Hematopoietic multipotent progenitor cell treated with erythropoietin and hydrocortisone succinate and interleukin-3 and kit ligand, for 8 days (in vitro differentiated cells): ENCODE results near the gene MTIF2.
"Not testable (repeated sequence)": the region's sequence is repeated elsewhere in the genome, so short reads cannot be mapped to it uniquely, and the experiment has no call there.

Source experiments
- DNase-seq: peaks from one replicate; pipeline ENCODE4 v3.0.0-alpha.2; 2015

Gene MTIF2

DNA sequence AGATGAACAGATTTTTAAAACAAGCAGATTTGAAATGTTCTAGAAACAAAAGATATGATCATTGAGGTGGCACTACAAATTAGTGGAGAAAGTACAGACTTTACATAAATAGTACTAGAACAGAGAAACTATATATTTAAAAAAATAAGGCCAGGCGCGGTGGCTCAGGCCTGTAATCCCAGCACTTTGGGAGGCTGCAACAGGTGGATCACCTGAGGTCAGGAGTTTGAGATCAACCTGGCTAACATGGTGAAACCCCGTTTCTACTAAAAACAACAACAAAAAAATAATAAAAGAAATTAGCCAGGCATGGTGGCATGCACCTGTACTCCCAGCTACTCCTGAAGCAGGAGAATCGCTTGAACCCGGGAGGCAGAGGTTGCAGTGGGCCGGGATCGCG, 82.2 kb downstream of the MTIF2 start:
- not testable (repeated sequence) for DNase-seq
